Thyroid gland (tissue), 4 donors: Measurements from ENCODE around the gene NDC1. TPM values are rescaled to one million over a fixed set of nuclear protein-coding genes. Genes with fewer than 3 reads are reported as not detected.

Source experiments
- DNase-seq, 2 donors: peaks; one replicate each; pipeline ENCODE4 v3.0.0-alpha.2; 2019
- H3K27ac ChIP-seq, 3 donors: fragments of 200-600 bp; sonication (generic); 1 replicate in 2 of 3; 2 replicates in 1 of 3; pipeline ENCODE4 v1.5.1; 2016 to 2019; ENCODE audit warnings: mild to moderate bottlenecking in 1 of 3, moderate library complexity in 1 of 3
- H3K27me3 ChIP-seq: fragments of 200-600 bp; sonication (generic); one replicate; pipeline ENCODE4 v1.5.1; 2019
- H3K36me3 ChIP-seq, 2 donors: fragments of 200-600 bp; sonication (generic); one replicate each; pipeline ENCODE4 v1.5.1; 2016 to 2019
- H3K4me1 ChIP-seq, 2 donors: fragments of 200-600 bp; sonication (generic); one replicate each; pipeline ENCODE4 v1.5.1; 2017 to 2019
- H3K4me3 ChIP-seq, 3 donors: fragments of 200-600 bp; sonication (generic); replicated peaks in 1 of 3; 1 replicate in 2 of 3; 2 replicates in 1 of 3; pipeline ENCODE4 v1.5.1; 2016; ENCODE audit warnings: mild to moderate bottlenecking in 1 of 3
- H3K9me3 ChIP-seq: fragments of 200-600 bp; sonication (generic); one replicate; pipeline ENCODE4 v1.5.1; 2017
- CTCF ChIP-seq, 6 experiments: fragments of 200-600 bp in 3 of 6; fragments of 450-650 bp in 3 of 6; sonication (generic) in 3 of 6; IDR thresholded peaks; one replicate each; pipeline ENCODE4 v1.5.1; 2016 to 2019; ENCODE audit warnings: antibody characterized with exemption in 6 of 6, mild to moderate bottlenecking in 2 of 6, inconsistent platforms in 1 of 6, moderate library complexity in 1 of 6
- POLR2A ChIP-seq, 2 donors: fragments of 450-650 bp; IDR thresholded peaks; one replicate each; pipeline ENCODE4 v1.6.1; 2017; ENCODE audit warnings: antibody characterized with exemption in 2 of 2, mild to moderate bottlenecking in 2 of 2, moderate library complexity in 1 of 2
- WGBS, 2 donors: methylation state at CpG; one replicate each; pipeline ENCODE4 v1.1.5; 2017; 5-methylcytosine and 5-hydroxymethylcytosine counted together
- intact Hi-C: fragments of 100-400 bp; cut with DNase I; formaldehyde crosslinking; loops from one replicate; pipeline ENCODE4 v1.15.1; 2023
- total RNA-seq, 4 donors: library from RNA; depleted of rRNA; stranded (reverse); fragments of >200 nt; gene quantifications; one replicate each; pipeline ENCODE4 v1.2.3, GENCODE V29; 2016

Gene NDC1
- total RNA-seq, 4 donors from 2014 or later, result 10.4 to 15.4 (median 11.9) TPM

GRCh38 chr1:53804181-53804580, 33.9 kb downstream of the NDC1 start:
- Histone ChIP-seq H3K4me1 (no peaks in the 10 kb centered on the region), H3K4me3 (no peak overlapping the region), H3K27ac (no peak overlapping the region), H3K36me3 (peaks cover 0 to 6% of the 10 kb centered on the region in 2 donors), H3K27me3 (no peaks in the 10 kb centered on the region), H3K9me3 (no peaks in the 10 kb centered on the region)
- intact Hi-C loops, result no loop called here
- 98% methylated on average over 7 of the region's 7 CpGs for WGBS, 2 donors
- DNase-seq, result no peak
- TF ChIP-seq CTCF (IDR thresholded peaks at IDR 0.05), result no peak
- TF ChIP-seq POLR2A (IDR thresholded peaks at IDR 0.05), result no peak

- TF ChIP-seq POLR2A (IDR thresholded peaks at IDR 0.05) (no peak), CTCF (IDR thresholded peaks at IDR 0.05) (no peak)
- H3K9me3 ChIP-seq, result no peaks in the 10 kb centered on the region
- no peak for DNase-seq
- H3K27ac ChIP-seq, result no peak overlapping the region
- intact Hi-C loops, result no loop called here
- H3K4me1 ChIP-seq, result no peaks in the 10 kb centered on the region
- WGBS, 2 donors, result 100% methylated on average over 1 of the region's 1 CpG
- H3K4me3 ChIP-seq, result no peak overlapping the region
- no peaks in the 10 kb centered on the region for H3K27me3 ChIP-seq
- H3K36me3 ChIP-seq, result peaks cover 0 to 6% of the 10 kb centered on the region in 2 donors
Observed at GRCh38 chr1:53800621-53801020, 37.5 kb downstream of the NDC1 start.

- WGBS, 2 donors, result 84 to 89% methylated on average over 1 of the region's 1 CpG
- Histone ChIP-seq H3K4me1 (no peaks in the 10 kb centered on the region), H3K4me3 (no peak overlapping the region), H3K9me3 (no peaks in the 10 kb centered on the region), H3K27ac (no peak overlapping the region), H3K27me3 (no peaks in the 10 kb centered on the region), H3K36me3 (peaks cover 0 to 6% of the 10 kb centered on the region in 2 donors)
- TF ChIP-seq POLR2A (IDR thresholded peaks at IDR 0.05), result no peak
- no peak for TF ChIP-seq CTCF (IDR thresholded peaks at IDR 0.05)
- intact Hi-C loops, result no loop called here
- no peak for DNase-seq
Observed at GRCh38 chr1:53799141-53799540, 39.0 kb downstream of the NDC1 start.

- WGBS, 2 donors, result 71 to 74% methylated on average over 4 of the region's 4 CpGs
- Histone ChIP-seq H3K4me1 (no peaks in the 10 kb centered on the region), H3K27ac (no peak overlapping the region), H3K27me3 (no peaks in the 10 kb centered on the region), H3K9me3 (no peaks in the 10 kb centered on the region), H3K36me3 (no peaks in the 10 kb centered on the region), H3K4me3 (no peak overlapping the region)
- intact Hi-C loops, result no loop called here
- TF ChIP-seq POLR2A (IDR thresholded peaks at IDR 0.05) (no peak), CTCF (IDR thresholded peaks at IDR 0.05) (no peak)
- DNase-seq, result no peak
Observed at GRCh38 chr1:53792806-53793205, 45.3 kb downstream of the NDC1 start.

- no peak for DNase-seq
- Histone ChIP-seq H3K27me3 (no peaks in the 10 kb centered on the region), H3K9me3 (no peaks in the 10 kb centered on the region), H3K27ac (no peak overlapping the region), H3K4me3 (no peak overlapping the region), H3K4me1 (no peaks in the 10 kb centered on the region), H3K36me3 (no peaks in the 10 kb centered on the region)
- 93 to 96% methylated on average over 3 of the region's 3 CpGs for WGBS, 2 donors
- intact Hi-C loops, result no loop called here
- TF ChIP-seq POLR2A (IDR thresholded peaks at IDR 0.05) (no peak), CTCF (IDR thresholded peaks at IDR 0.05) (no peak)
Observed at GRCh38 chr1:53787655-53788054, 50.4 kb downstream of the NDC1 start.
